Heart right ventricle (tissue), 16 donors: ENCODE measurements around the gene MYL3. TPM values are rescaled to one million over a fixed set of nuclear protein-coding genes. Genes with fewer than 3 reads are reported as not detected.

ENCODE experiments used
- ATAC-seq, 8 donors: fragments of 200-7000 bp; cut with Tn5 transposase; one replicate each; pipeline ENCODE4 v1.9.1; 2020; ENCODE audit warnings: mild to moderate bottlenecking in 8 of 8, moderate library complexity in 8 of 8, moderate number of reproducible peaks in 1 of 8
- DNase-seq, 2 donors: peaks; one replicate each; pipeline ENCODE4 v3.0.0-alpha.2; 2020
- H3K27ac ChIP-seq, 10 donors: fragments of 200-600 bp; sonication (generic) in 2 of 10; one replicate each; pipeline versions ENCODE4 v1.5.0 to v1.8.0; 2020 to 2022; ENCODE audit warnings: mild to moderate bottlenecking in 3 of 10
- H3K27me3 ChIP-seq, 7 donors: fragments of 200-600 bp; one replicate each; pipeline ENCODE4 v1.8.0; 2021 to 2022; ENCODE audit warnings: mild to moderate bottlenecking in 2 of 7
- H3K36me3 ChIP-seq, 9 donors: fragments of 200-600 bp; sonication (generic) in 1 of 9; one replicate each; pipeline versions ENCODE4 v1.5.0 to v1.8.0; 2020 to 2022; ENCODE audit warnings: mild to moderate bottlenecking in 2 of 9
- H3K4me1 ChIP-seq, 9 donors: fragments of 200-600 bp; sonication (generic) in 1 of 9; one replicate each; pipeline versions ENCODE4 v1.5.0 to v1.8.0; 2020 to 2022; ENCODE audit warnings: mild to moderate bottlenecking in 4 of 9
- H3K4me3 ChIP-seq, 10 donors: fragments of 200-600 bp; sonication (generic) in 2 of 10; one replicate each; pipeline versions ENCODE4 v1.5.0 to v1.8.0; 2020 to 2022; ENCODE audit warnings: mild to moderate bottlenecking in 7 of 10, moderate library complexity in 2 of 10
- H3K9me3 ChIP-seq, 11 donors: fragments of 200-600 bp in 10 of 11; sonication (generic) in 2 of 11; one replicate each; pipeline versions ENCODE4 v1.5.0 to v1.8.0; 2013 to 2022; ENCODE audit warnings: mild to moderate bottlenecking in 2 of 11, control low read depth in 1 of 11, moderate library complexity in 1 of 11
- WGBS, 2 donors: extraction: QIAGEN DNeasy Blood & Tissue Kit; methylation state at CpG; one replicate each; pipeline ENCODE4 v1.1.7; 2013; ENCODE audit warnings: inconsistent platforms in 1 of 2; 5-methylcytosine and 5-hydroxymethylcytosine counted together
- intact Hi-C, 10 donors: fragments of 100-400 bp; cut with DNase I; formaldehyde crosslinking; loops; one replicate each; pipeline versions ENCODE4 v1.11.1 to v1.14.2; 2022
- polyA plus RNA-seq, 2 donors: library from polyadenylated mRNA; stranded (reverse); fragments of 200-250 nt; gene quantifications; one replicate each; pipeline ENCODE4 v1.2.3, GENCODE V29; 2013
- total RNA-seq, 10 donors: library from RNA; stranded (reverse); fragmentation: NEBNext Ultra II Directional in 3 of 10; extraction: Animal tissue kit (Norgen Biotek cat#: 25700) in 3 of 10; gene quantifications; one replicate each; pipeline versions ENCODE4 v1.2.1 to v1.2.4, GENCODE V29; 2021 to 2023
- TF ChIP-seq, protein P1 (sequence below), 9 donors: fragments of 200-600 bp; sonication (generic) in 2 of 9; IDR thresholded peaks; one replicate each; pipeline versions ENCODE4 v1.5.0 to v1.8.0; 2021 to 2022; ENCODE audit warnings: antibody characterized with exemption in 9 of 9, mild to moderate bottlenecking in 5 of 9, moderate library complexity in 1 of 9
- donor health status: Arrhythmogenic right ventricular cardiomyopathy.
- donor health status: ischemic (EF 13 %, LVEDD 7.1; RV severe dilation, severe dysfunction).
- donor health status: healthy with polysubstance abuse.
- donor health status: DM: no; HTN: yes; CAD: no.
- donor health status: DM: no; HTN: no; CAD: no.
- donor health status: ischemic (EF 25% LVEDD 6.9; RV normal size, moderate dysfunction).
- donor health status: ischemic (EF 25% LVEDD 5.7; RV mildly dilated, moderate dysfunction).
- donor health status: healthy.
- donor health status: DM: yes; HTN: yes; CAD: no.
- donor health status: Ischemic cardiomyopathy.
- donor health status: ischemic (EF 35%, LVEDD 5.7; RV mildly dilated, moderate dysfunction).
- donor health status: nonischemic (EF 11% LVEDD 7.7; RV severe dilation, severe dysfunction).
- donor health status: DM: yes; HTN: yes; CAD: no.
- donor health status: PGD.
- donor health status: ischemic (EF 29% LVEDD 5.4; RV normal size, mild dysfunction).
- donor health status: nonischemic (EF 23%, LVEDD 6.1; RV moderate dilation, normal function).

The MYL3 gene
- total and polyA plus RNA-seq, 12 donors = 5,377 to 9,904 (median 7,587) TPM

DNA sequence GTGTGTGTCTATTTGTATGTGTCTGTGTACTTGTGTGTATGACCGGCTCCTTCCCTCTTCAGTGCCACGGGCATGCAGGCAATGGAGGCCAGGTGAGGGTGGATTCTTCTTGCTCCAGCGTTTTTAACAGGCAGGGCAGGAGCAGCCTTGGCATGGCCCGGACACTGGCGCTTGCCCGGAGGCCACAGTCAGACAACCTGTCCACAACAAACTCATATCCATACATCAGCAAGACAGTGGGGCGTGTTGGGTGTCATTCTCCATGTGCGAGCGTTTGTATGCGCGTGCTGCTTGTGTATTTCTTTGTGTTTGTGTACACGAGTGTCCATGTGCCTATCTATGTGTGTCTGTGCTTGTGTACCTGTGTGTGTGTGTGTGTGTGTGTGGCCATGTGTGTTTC lies 44.0 kb upstream of the MYL3 start:
- DNase-seq = no peak

GRCh38 chr3:46906471-46907058 lies 43.3 kb upstream of the MYL3 start:
- DNase-seq (no peak), ATAC-seq (no peak)
- Histone ChIP-seq H3K9me3 (no peaks in the 10 kb centered on the region), H3K4me1 (peaks cover 9 to 25% (median 19%) of the 10 kb centered on the region in 9 donors), H3K4me3 (no peak overlapping the region), H3K36me3 (no peaks in the 10 kb centered on the region), H3K27me3 (no peaks in the 10 kb centered on the region), H3K27ac (no peak overlapping the region)
- TF ChIP-seq, protein P1, sequence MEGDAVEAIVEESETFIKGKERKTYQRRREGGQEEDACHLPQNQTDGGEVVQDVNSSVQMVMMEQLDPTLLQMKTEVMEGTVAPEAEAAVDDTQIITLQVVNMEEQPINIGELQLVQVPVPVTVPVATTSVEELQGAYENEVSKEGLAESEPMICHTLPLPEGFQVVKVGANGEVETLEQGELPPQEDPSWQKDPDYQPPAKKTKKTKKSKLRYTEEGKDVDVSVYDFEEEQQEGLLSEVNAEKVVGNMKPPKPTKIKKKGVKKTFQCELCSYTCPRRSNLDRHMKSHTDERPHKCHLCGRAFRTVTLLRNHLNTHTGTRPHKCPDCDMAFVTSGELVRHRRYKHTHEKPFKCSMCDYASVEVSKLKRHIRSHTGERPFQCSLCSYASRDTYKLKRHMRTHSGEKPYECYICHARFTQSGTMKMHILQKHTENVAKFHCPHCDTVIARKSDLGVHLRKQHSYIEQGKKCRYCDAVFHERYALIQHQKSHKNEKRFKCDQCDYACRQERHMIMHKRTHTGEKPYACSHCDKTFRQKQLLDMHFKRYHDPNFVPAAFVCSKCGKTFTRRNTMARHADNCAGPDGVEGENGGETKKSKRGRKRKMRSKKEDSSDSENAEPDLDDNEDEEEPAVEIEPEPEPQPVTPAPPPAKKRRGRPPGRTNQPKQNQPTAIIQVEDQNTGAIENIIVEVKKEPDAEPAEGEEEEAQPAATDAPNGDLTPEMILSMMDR (IDR thresholded peaks at IDR 0.05) = no peak
- 77 to 82% methylated on average over 4 of the region's 4 CpGs for WGBS, 2 donors
- intact Hi-C loops = loop anchor here in 9 of 10 donors (5.0 kb wide), 3 partner anchors 39 to 199 kb away; no protein-coding TSS in a partner anchor

More for the DNA sequence above, 44.0 kb upstream of the MYL3 start:
- Histone ChIP-seq H3K27me3 (no peaks in the 10 kb centered on the region), H3K9me3 (no peaks in the 10 kb centered on the region), H3K4me1 (peaks cover 9 to 25% (median 19%) of the 10 kb centered on the region in 9 donors), H3K27ac (no peak overlapping the region), H3K36me3 (no peaks in the 10 kb centered on the region), H3K4me3 (no peak overlapping the region)
- 83 to 87% methylated on average over 12 of the region's 12 CpGs for WGBS, 2 donors
- TF ChIP-seq, protein P1 (IDR thresholded peaks at IDR 0.05) = no peak
- no peak for ATAC-seq
- intact Hi-C loops = loop anchor here in 9 of 10 donors (5.0 kb wide), 3 partner anchors 40 to 200 kb away; no protein-coding TSS in a partner anchor

- WGBS, 2 donors = 83 to 87% methylated on average over 11 of the region's 11 CpGs
- peaks cover 9 to 25% (median 19%) of the 10 kb centered on the region in 9 donors for H3K4me1 ChIP-seq
- no peaks in the 10 kb centered on the region for H3K9me3 ChIP-seq
- intact Hi-C loops = loop anchor here in 9 of 10 donors (5.0 kb wide), 3 partner anchors 39 to 199 kb away; no protein-coding TSS in a partner anchor
- TF ChIP-seq, protein P1 (IDR thresholded peaks at IDR 0.05) = no peak
- no peak overlapping the region for H3K27ac ChIP-seq
- no peaks in the 10 kb centered on the region for H3K36me3 ChIP-seq
- no peak for DNase-seq
- H3K4me3 ChIP-seq = no peak overlapping the region
- no peaks in the 10 kb centered on the region for H3K27me3 ChIP-seq
- no peak for ATAC-seq
These were observed 42.6 kb upstream of the MYL3 start for GRCh38 chr3:46905661-46906451.

GRCh38 chr3:46905213-46905560 lies 41.9 kb upstream of the MYL3 start:
- no peaks in the 10 kb centered on the region for H3K36me3 ChIP-seq
- H3K9me3 ChIP-seq = no peaks in the 10 kb centered on the region
- TF ChIP-seq, protein P1 (IDR thresholded peaks at IDR 0.05) = no peak
- no peak overlapping the region for H3K27ac ChIP-seq
- intact Hi-C loops = loop anchor here in 9 of 10 donors (5.0 kb wide), 3 partner anchors 38 to 198 kb away; no protein-coding TSS in a partner anchor
- ATAC-seq = no peak
- no peak overlapping the region for H3K4me3 ChIP-seq
- peaks cover 9 to 25% (median 19%) of the 10 kb centered on the region in 9 donors for H3K4me1 ChIP-seq
- no peak for DNase-seq
- WGBS, 2 donors = 92 to 93% methylated on average over 3 of the region's 3 CpGs
- no peaks in the 10 kb centered on the region for H3K27me3 ChIP-seq
